K562 (cell line): ENCODE results near the gene SENP3. TPM values are rescaled to one million over a fixed set of nuclear protein-coding genes. Genes with fewer than 3 reads are reported as not detected.

Experiments used
- BCLAF1 ChIP-seq, 2 experiments: fragments of 450-650 bp in 1 of 2; IDR thresholded peaks; 2 replicates each; pipeline ENCODE4 v1.6.1; 2011 to 2017; ENCODE audit warnings: low read depth in 2 of 2, antibody characterized with exemption in 1 of 2, borderline replicate concordance in 1 of 2, low read length in 1 of 2, mild to moderate bottlenecking in 1 of 2, mixed read lengths in 1 of 2; ENCODE audit not compliant: control insufficient read depth in 1 of 2
- BDP1 ChIP-seq: IDR thresholded peaks from 3 replicates; pipeline ENCODE4 v1.6.1; 2011; ENCODE audit not compliant: insufficient read length, insufficient read depth
- CC2D1A ChIP-seq: fragments of 450-650 bp; IDR thresholded peaks from 2 replicates; pipeline ENCODE4 v1.6.1; 2017; ENCODE audit warnings: mild to moderate bottlenecking
- FIP1L1 ChIP-seq: fragments of 200-400 bp; formaldehyde crosslinking; IDR thresholded peaks from 2 replicates; pipeline ENCODE4 v1.6.1; 2018; ENCODE audit warnings: mild to moderate bottlenecking, low read depth, low read length; ENCODE audit not compliant: poor library complexity, severe bottlenecking
- ILK ChIP-seq: fragments of 450-650 bp; IDR thresholded peaks from 2 replicates; pipeline ENCODE4 v1.6.1; 2016; ENCODE audit warnings: missing genetic modification characterization, low read depth, mild to moderate bottlenecking, missing compliant biosample characterization, moderate library complexity, borderline replicate concordance
- L3MBTL2 ChIP-seq: fragments of 450-650 bp; IDR thresholded peaks from 2 replicates; pipeline ENCODE4 v1.6.1; 2016; ENCODE audit warnings: mild to moderate bottlenecking, moderate library complexity
- MECOM ChIP-seq: fragments of 250-450 bp; sonication (Bioruptor Pico); IDR thresholded peaks from 2 replicates; pipeline ENCODE4 v1.8.0; 2022; ENCODE audit warnings: inconsistent platforms
- MIER1 ChIP-seq: fragments of 450-650 bp; IDR thresholded peaks from 2 replicates; pipeline ENCODE4 v1.6.1; 2016; ENCODE audit warnings: antibody characterized with exemption, mild to moderate bottlenecking, low read depth
- NFE2 ChIP-seq: IDR thresholded peaks from 2 replicates; pipeline ENCODE4 v1.6.1; 2014; ENCODE audit warnings: antibody characterized with exemption, low read depth
- NFE2L1 ChIP-seq: fragments of 450-650 bp; IDR thresholded peaks from 2 replicates; pipeline ENCODE4 v1.6.1; 2016; ENCODE audit warnings: missing genetic modification characterization, low read depth, mild to moderate bottlenecking, missing compliant biosample characterization, moderate library complexity, borderline replicate concordance
- NFIC ChIP-seq: fragments of 450-650 bp; IDR thresholded peaks from 2 replicates; pipeline ENCODE4 v1.6.1; 2017; ENCODE audit warnings: mild to moderate bottlenecking, inconsistent platforms
- NRF1 ChIP-seq, 2 experiments: fragments of 450-650 bp; IDR thresholded peaks in 1 of 2; conservative IDR thresholded peaks in 1 of 2; 2 replicates each; pipeline ENCODE4 v1.6.1; 2014; ENCODE audit warnings: mild to moderate bottlenecking in 2 of 2
- PHF20 ChIP-seq: fragments of 450-650 bp; IDR thresholded peaks from 2 replicates; pipeline ENCODE4 v1.6.1; 2018; ENCODE audit not compliant: partially characterized antibody
- PHF8 ChIP-seq: fragments of 200-600 bp; sonication (generic); IDR thresholded peaks from 2 replicates; pipeline ENCODE4 v1.6.1; 2012; ENCODE audit warnings: mixed run types, mild to moderate bottlenecking, inconsistent platforms, low read length, moderate library complexity, borderline replicate concordance
- POLR3G ChIP-seq: IDR thresholded peaks from 2 replicates; pipeline ENCODE4 v1.6.1; 2011; ENCODE audit not compliant: insufficient read length, insufficient replicate concordance; ENCODE audit errors: extremely low read depth
- RAD21 ChIP-seq, 2 experiments: fragments of 250-450 bp in 1 of 2; fragments of 450-650 bp in 1 of 2; sonication (Bioruptor Pico) in 1 of 2; formaldehyde crosslinking in 1 of 2; IDR thresholded peaks in 1 of 2; conservative IDR thresholded peaks in 1 of 2; 2 replicates each; pipeline versions ENCODE4 v1.4.0 to v1.8.0; 2020 to 2022; ENCODE audit warnings: mild to moderate bottlenecking in 2 of 2, moderate library complexity in 1 of 2
- SMC3 ChIP-seq: conservative IDR thresholded peaks from 2 replicates; pipeline ENCODE4 v1.6.1; 2011; ENCODE audit warnings: low read depth, low read length, improper control_type of control experiment; ENCODE audit not compliant: insufficient read depth
- XRCC5 ChIP-seq: fragments of 200-400 bp; formaldehyde crosslinking; IDR thresholded peaks from 2 replicates; pipeline ENCODE4 v1.6.1; 2017; ENCODE audit warnings: low read depth, mild to moderate bottlenecking, low read length
- ZC3H11A ChIP-seq: IDR thresholded peaks from 2 replicates; pipeline ENCODE4 v1.6.1; 2012; ENCODE audit warnings: low read depth, low read length, improper control_type of control experiment
- ZFX ChIP-seq: sonication (generic); formaldehyde crosslinking; IDR thresholded peaks from 2 replicates; pipeline ENCODE4 v1.8.0; 2022; ENCODE audit warnings: mild to moderate bottlenecking, missing genetic modification reagents, moderate library complexity
- ZNF165 ChIP-seq: fragments of 250-450 bp; sonication (Bioruptor Pico); IDR thresholded peaks from 2 replicates; pipeline ENCODE4 v1.4.0; 2020; ENCODE audit warnings: borderline replicate concordance
- ZNF324 ChIP-seq: fragments of 250-450 bp; sonication (Bioruptor Pico); IDR thresholded peaks from 2 replicates; pipeline ENCODE4 v1.4.0; 2020; ENCODE audit warnings: mild to moderate bottlenecking
- ZNF583 ChIP-seq: fragments of 250-450 bp; sonication (Bioruptor Pico); IDR thresholded peaks from 2 replicates; pipeline ENCODE4 v1.4.0; 2020
- ZNF668 ChIP-seq: fragments of 250-450 bp; sonication (Bioruptor Pico); IDR thresholded peaks from 2 replicates; pipeline ENCODE4 v1.8.0; 2022; ENCODE audit warnings: mild to moderate bottlenecking, inconsistent platforms
- polyA plus RNA-seq, 8 experiments: library from polyadenylated mRNA; depleted of rRNA in 4 of 8; stranded (reverse) in 5 of 8; unstranded in 3 of 8; fragments of >200 nt; fragmentation: Nextera tagmentation in 2 of 8; fragmentation: Illumina TruSeq in 1 of 8; extraction: Ambion mirVana in 2 of 8; extraction: Trizol in 1 of 8; gene quantifications; 2 replicates each; pipeline versions ENCODE4 v1.2.1 to v1.2.3, GENCODE V29; 2011 to 2014; ENCODE audit warnings: inconsistent platforms in 1 of 8, missing spikeins in 1 of 8
- total RNA-seq, 7 experiments: library from RNA; depleted of rRNA in 6 of 7; stranded (reverse); fragments of >200 nt in 6 of 7; fragmentation: Illumina TruSeq in 2 of 7; extraction: Trizol in 2 of 7; gene quantifications; 2 replicates each; pipeline versions ENCODE4 v1.2.1 to v1.2.3, GENCODE V29; 2011 to 2021; ENCODE audit warnings: low replicate concordance in 1 of 7
- TF ChIP-seq, protein P1 (sequence below): fragments of 450-650 bp; formaldehyde crosslinking; IDR thresholded peaks from 2 replicates; pipeline ENCODE4 v1.4.0; 2020; ENCODE audit warnings: mild to moderate bottlenecking, moderate library complexity

SENP3 gene
- total and polyA plus RNA-seq, 9 of the 15 experiments (the other 6 are each of a cell fraction or from before 2014, with no cell fraction given): 0.63 to 102 (median 78.8) TPM

- TF ChIP-seq SMC3: no peak
- no peak for TF ChIP-seq ZC3H11A
- TF ChIP-seq PHF20: no peak
- no peak for TF ChIP-seq ILK (tag)
- no peak for TF ChIP-seq XRCC5
- TF ChIP-seq NFIC: peak; percentile 48
- TF ChIP-seq PHF8: peak; percentile 77
- peak; percentile 60 for TF ChIP-seq ZFX (CRISPR knock-in tag)
- no peak for TF ChIP-seq ZNF668
- TF ChIP-seq ZNF324 (CRISPR knock-in tag): no peak
- TF ChIP-seq, protein P1, sequence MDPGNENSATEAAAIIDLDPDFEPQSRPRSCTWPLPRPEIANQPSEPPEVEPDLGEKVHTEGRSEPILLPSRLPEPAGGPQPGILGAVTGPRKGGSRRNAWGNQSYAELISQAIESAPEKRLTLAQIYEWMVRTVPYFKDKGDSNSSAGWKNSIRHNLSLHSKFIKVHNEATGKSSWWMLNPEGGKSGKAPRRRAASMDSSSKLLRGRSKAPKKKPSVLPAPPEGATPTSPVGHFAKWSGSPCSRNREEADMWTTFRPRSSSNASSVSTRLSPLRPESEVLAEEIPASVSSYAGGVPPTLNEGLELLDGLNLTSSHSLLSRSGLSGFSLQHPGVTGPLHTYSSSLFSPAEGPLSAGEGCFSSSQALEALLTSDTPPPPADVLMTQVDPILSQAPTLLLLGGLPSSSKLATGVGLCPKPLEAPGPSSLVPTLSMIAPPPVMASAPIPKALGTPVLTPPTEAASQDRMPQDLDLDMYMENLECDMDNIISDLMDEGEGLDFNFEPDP (CRISPR knock-in tag): no peak
- TF ChIP-seq NRF1 (conservative IDR thresholded peaks at IDR 0.05 in 1 of 2, IDR thresholded peaks at IDR 0.05 in 1 of 2): peak; percentile 49 to 62; a peak in 3 of 4 replicates
- no peak for TF ChIP-seq MECOM (CRISPR knock-in tag)
- no peak for TF ChIP-seq NFE2
- TF ChIP-seq RAD21 (CRISPR knock-in tag; conservative IDR thresholded peaks at IDR 0.05 in 1 of 2, IDR thresholded peaks at IDR 0.05 in 1 of 2): no peak
- TF ChIP-seq BCLAF1 (IDR thresholded peaks at IDR 0.05; ENCODE audit: borderline replicate concordance in 1 of 2, control insufficient read depth in 1 of 2, low read depth in 2 of 2, low read length in 1 of 2): 0 out of 4 replicates have a peak, but pooled peaks of 1 of the 2 experiments have one; percentile 1
- TF ChIP-seq POLR3G: no peak
- TF ChIP-seq L3MBTL2: no peak
- TF ChIP-seq NFE2L1 (tag): no peak
- no peak for TF ChIP-seq FIP1L1
- no peak for TF ChIP-seq ZNF583 (CRISPR knock-in tag)
- TF ChIP-seq CC2D1A: no peak
- no peak for TF ChIP-seq MIER1
- TF ChIP-seq ZNF165: no peak
- TF ChIP-seq BDP1: no peak
Observed at GRCh38 chr17:7572588-7573323, 11.0 kb downstream of the SENP3 start (continued).
